SK-N-MC (cell line): ENCODE data around the gene MCEE.

Experiments
- DNase-seq: peaks from one replicate; pipeline ENCODE4 v3.0.0-alpha.2; 2011; ENCODE audit warnings: low read depth, low spot score
- H3K27ac ChIP-seq: fragments of 200-600 bp; sonication (generic); 2 replicates; pipeline ENCODE4 v1.5.1; 2016; ENCODE audit warnings: mixed run types
- H3K36me3 ChIP-seq: fragments of 200-600 bp; sonication (generic); 2 replicates; pipeline ENCODE4 v1.6.1; 2017; ENCODE audit warnings: antibody characterized with exemption, low read length, mixed read lengths; ENCODE audit not compliant: insufficient read depth
- H3K4me3 ChIP-seq: fragments of 200-600 bp; sonication (generic); 2 replicates; pipeline ENCODE4 v1.5.1; 2016
- H3K9ac ChIP-seq: fragments of 200-600 bp; sonication (generic); 2 replicates; pipeline ENCODE4 v1.8.0; 2017; ENCODE audit warnings: mixed run types, mixed read lengths; ENCODE audit not compliant: insufficient read length
- H3K9me3 ChIP-seq: fragments of 200-600 bp; sonication (generic); 2 replicates; pipeline ENCODE4 v1.6.1; 2017; ENCODE audit warnings: low read depth, mild to moderate bottlenecking, antibody characterized with exemption, low read length, moderate library complexity, mixed read lengths
- EZH2 ChIP-seq: fragments of 200-600 bp; sonication (generic); IDR thresholded peaks from one replicate; pipeline ENCODE4 v1.6.1; 2017; ENCODE audit warnings: antibody characterized with exemption
- FOXP2 ChIP-seq: optimal IDR thresholded peaks from 2 replicates; pipeline ENCODE3; 2011; ENCODE audit warnings: mild to moderate bottlenecking, moderate library complexity; ENCODE audit not compliant: insufficient read depth; ENCODE audit errors: extremely low read length, control extremely low read depth
- POLR2AphosphoS5 ChIP-seq: IDR thresholded peaks from 2 replicates; pipeline ENCODE4 v1.6.1; 2012; ENCODE audit warnings: mild to moderate bottlenecking, low read depth, low read length, borderline replicate concordance

The MCEE gene

GRCh38 chr2:71130905-71131244, 846 bp upstream of the MCEE start:
- peaks cover 34% of the 10 kb centered on the region for H3K36me3 ChIP-seq
- peak overlapping the region; percentile 81 for H3K27ac ChIP-seq
- no peaks in the 10 kb centered on the region for H3K9me3 ChIP-seq
- TF ChIP-seq FOXP2 (no peak), EZH2 (no peak), POLR2AphosphoS5 (no peak)
- peak overlapping the region; percentile 95 for H3K4me3 ChIP-seq
- H3K9ac ChIP-seq, result peak overlapping the region; percentile 93
- DNase-seq, result no peak

DNA sequence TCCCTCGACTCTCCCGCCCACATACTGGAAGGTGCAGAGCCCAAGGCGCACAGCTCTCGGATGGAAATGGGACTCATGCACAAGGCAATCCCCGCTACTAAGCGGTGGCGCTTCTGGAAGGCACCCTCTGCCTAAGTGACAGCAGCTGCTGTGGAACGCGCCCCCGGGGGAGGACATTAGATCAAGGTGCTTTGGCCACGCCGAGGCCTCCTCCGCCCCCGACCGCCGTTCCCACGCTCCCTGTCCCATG, 202 bp downstream of the MCEE start:
- H3K4me3 ChIP-seq, result peak overlapping the region; percentile 95
- peak; percentile 3 for DNase-seq

DNA sequence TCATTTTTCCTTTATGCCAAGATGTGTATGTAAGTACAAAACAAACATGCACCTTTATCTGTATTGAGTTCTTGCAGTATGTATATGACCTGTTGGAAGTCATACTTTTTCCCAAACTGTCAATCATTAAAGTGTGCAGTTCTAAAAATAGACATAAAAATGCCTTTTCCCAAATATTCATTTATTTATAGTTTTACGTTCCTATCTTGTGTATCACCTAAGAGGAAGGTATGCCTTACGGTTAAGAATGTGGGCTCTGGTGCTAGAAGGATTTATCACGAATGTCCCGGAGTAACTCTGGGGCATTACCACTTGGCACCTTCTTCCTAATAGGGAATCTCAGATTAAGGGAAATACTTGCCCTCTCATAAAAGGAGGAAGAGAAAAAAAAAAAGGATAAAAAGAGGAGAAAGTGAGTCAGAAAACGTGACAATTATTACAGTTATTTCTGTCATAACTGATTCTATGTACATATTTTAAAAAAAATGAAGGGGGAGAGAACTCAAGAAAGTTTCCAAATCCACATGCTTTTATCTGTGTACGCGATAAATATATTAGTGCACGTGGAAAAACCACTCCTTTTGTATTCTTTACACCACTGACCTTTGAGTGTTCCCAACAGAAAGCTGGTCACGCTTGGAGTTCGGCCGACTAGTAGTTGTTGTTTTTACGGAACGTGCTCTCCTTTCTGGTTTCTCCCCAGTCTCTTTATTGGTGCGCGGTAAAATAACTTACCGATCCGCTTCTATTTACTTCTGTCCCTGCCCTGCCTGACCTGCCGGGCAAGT, 721 bp downstream of the MCEE start:
- no peak overlapping the region for H3K27ac ChIP-seq
- TF ChIP-seq POLR2AphosphoS5 (no peak), FOXP2 (no peak), EZH2 (no peak)
- H3K4me3 ChIP-seq, result peak overlapping the region; percentile 95
- peak overlapping the region; percentile 93 for H3K9ac ChIP-seq
- H3K36me3 ChIP-seq, result peaks cover 22% of the 10 kb centered on the region
- H3K9me3 ChIP-seq, result no peaks in the 10 kb centered on the region
- no peak for DNase-seq

More for the DNA sequence above, 202 bp downstream of the MCEE start:
- TF ChIP-seq FOXP2, result no peak
- TF ChIP-seq POLR2AphosphoS5, result no peak
- TF ChIP-seq EZH2, result no peak
- no peaks in the 10 kb centered on the region for H3K9me3 ChIP-seq
- H3K9ac ChIP-seq, result peak overlapping the region; percentile 93
- H3K36me3 ChIP-seq, result peaks cover 27% of the 10 kb centered on the region
- H3K27ac ChIP-seq, result no peak overlapping the region

- H3K9me3 ChIP-seq, result no peaks in the 10 kb centered on the region
- no peaks in the 10 kb centered on the region; the same call in 1 of the 2 replicates for H3K36me3 ChIP-seq
- no peak overlapping the region for H3K27ac ChIP-seq
- H3K4me3 ChIP-seq, result no peak overlapping the region
- TF ChIP-seq EZH2, result no peak
- TF ChIP-seq FOXP2, result no peak
- TF ChIP-seq POLR2AphosphoS5, result no peak
- H3K9ac ChIP-seq, result no peak overlapping the region
- DNase-seq, result no peak
Measured at GRCh38 chr2:71126957-71127356, 3.1 kb downstream of the MCEE start.

GRCh38 chr2:71125506-71126294, 4.3 kb downstream of the MCEE start:
- Histone ChIP-seq H3K27ac (no peak overlapping the region), H3K4me3 (no peak overlapping the region), H3K9me3 (no peaks in the 10 kb centered on the region), H3K9ac (no peak overlapping the region), H3K36me3 (no peaks in the 10 kb centered on the region; the same call in 1 of the 2 replicates)
- TF ChIP-seq POLR2AphosphoS5, result no peak
- no peak for TF ChIP-seq FOXP2
- TF ChIP-seq EZH2, result no peak
- DNase-seq, result no peak

DNA sequence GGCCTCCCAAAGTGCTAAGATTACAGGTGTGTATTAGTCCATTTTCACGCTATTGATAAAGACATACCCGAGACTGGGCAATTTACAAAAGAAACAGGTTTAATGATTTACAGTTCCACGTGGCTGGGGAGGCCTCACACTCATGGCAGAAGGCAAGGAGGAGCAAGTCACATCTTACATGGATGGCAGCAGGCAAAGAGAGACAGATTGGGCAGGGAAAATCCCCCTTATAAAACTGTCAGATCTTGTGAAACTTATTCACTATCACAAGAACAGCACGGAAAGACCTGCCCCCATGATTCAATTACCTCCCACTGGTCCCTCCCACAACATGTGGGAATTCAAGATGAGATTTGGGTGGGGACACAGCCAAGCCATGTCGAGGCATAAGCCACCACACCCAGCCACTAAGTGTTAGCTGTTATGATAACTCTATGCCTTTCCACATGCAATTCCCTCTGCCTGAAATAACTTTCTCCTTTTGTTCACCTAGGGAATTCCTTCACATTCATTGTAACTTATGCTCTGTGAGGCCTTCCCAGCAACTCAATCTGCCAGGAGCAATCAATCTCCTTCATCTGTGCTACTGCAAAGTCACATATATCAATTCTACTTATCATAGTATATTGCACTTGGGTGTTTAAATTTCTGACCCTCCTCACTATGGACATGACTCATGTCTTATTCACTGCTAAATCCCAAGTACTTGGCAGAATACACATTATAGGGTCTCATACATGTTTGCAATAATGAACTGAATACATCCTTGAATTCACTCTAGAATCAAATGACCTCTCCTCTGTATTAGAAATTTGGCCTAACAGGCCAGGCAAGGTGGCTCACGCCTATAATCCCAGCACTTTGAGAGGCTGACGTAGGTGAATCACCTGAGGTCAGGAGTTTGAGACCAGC, 7.4 kb downstream of the MCEE start:
- TF ChIP-seq POLR2AphosphoS5, result no peak
- TF ChIP-seq EZH2, result no peak
- no peak for TF ChIP-seq FOXP2
- no peaks in the 10 kb centered on the region for H3K9me3 ChIP-seq
- peaks cover 3% of the 10 kb centered on the region; the same call in 1 of the 2 replicates for H3K36me3 ChIP-seq
- no peak overlapping the region for H3K4me3 ChIP-seq
- no peak for DNase-seq
- no peak overlapping the region for H3K27ac ChIP-seq
- H3K9ac ChIP-seq, result no peak overlapping the region

- Histone ChIP-seq H3K36me3 (peaks cover 3% of the 10 kb centered on the region; the same call in 1 of the 2 replicates), H3K9me3 (no peaks in the 10 kb centered on the region), H3K4me3 (no peak overlapping the region), H3K9ac (no peak overlapping the region), H3K27ac (no peak overlapping the region)
- DNase-seq, result no peak
- no peak for TF ChIP-seq FOXP2
- no peak for TF ChIP-seq POLR2AphosphoS5
- TF ChIP-seq EZH2, result no peak
Measured at GRCh38 chr2:71121479-71121878, 8.6 kb downstream of the MCEE start.

GRCh38 chr2:71120195-71120594, 9.8 kb downstream of the MCEE start:
- Histone ChIP-seq H3K4me3 (no peak overlapping the region), H3K9ac (no peak overlapping the region), H3K27ac (no peak overlapping the region), H3K9me3 (no peaks in the 10 kb centered on the region), H3K36me3 (peaks cover 3% of the 10 kb centered on the region; the same call in 1 of the 2 replicates)
- no peak for DNase-seq
- TF ChIP-seq FOXP2, result no peak
